GM12801 (cell line): Measurements from ENCODE around the gene MYL12B.

Experiments
- CTCF ChIP-seq: IDR thresholded peaks from one replicate; pipeline ENCODE4 v1.5.1; 2011; ENCODE audit warnings: control low read depth; ENCODE audit not compliant: insufficient read length; ENCODE audit errors: extremely low read depth

MYL12B gene

GRCh38 chr18:3319894-3320454, 58.0 kb downstream of the MYL12B start:
- TF ChIP-seq CTCF, result no peak

DNA sequence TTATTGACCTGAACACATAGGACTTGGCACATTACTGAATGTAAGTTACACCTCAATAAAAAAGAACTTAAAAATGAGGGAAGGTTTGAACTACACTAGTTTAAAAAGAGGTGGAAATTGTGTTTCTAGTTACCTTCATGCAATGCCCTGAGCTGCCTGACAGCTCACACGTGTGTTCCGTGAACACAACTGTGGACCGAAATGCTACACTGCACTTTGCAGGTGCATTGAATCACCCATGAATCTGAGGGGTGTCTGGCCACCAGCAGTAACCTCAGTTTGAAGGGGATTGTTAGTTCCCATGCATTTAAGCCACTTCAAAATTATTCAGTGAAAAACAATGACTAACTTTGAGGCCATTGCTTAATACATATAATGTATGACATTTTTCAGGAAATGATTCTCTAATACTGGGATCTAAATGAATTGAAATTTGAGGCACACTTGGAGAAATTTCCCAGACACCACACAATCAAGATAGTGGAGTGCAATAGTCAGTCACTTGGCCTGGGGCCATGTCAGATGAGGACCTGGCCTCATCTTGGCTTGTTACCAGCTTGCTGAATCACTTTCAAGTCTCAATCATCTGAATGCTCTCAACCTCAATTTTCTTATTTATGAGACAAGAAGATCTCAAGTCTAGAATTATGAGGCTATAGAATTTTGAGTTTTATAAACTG, 59.3 kb downstream of the MYL12B start:
- no peak for TF ChIP-seq CTCF

- TF ChIP-seq CTCF, result no peak
These were observed 62.0 kb downstream of the MYL12B start for GRCh38 chr18:3323900-3324299.
